ENCODE results near the gene PBRM1. TPM values are rescaled to one million over a fixed set of nuclear protein-coding genes. Genes with fewer than 3 reads are reported as not detected.

PBRM1 gene
- total and polyA plus RNA-seq, 8 donors: 6.0 to 130 (median 64.9) TPM

- peaks cover 36 to 93% (median 85%) of the 10 kb centered on the region in 4 donors for H3K36me3 ChIP-seq
- no peak for TF ChIP-seq POLR2A (IDR thresholded peaks at IDR 0.05)
- TF ChIP-seq POLR2AphosphoS5 (IDR thresholded peaks at IDR 0.05): peak in 1 of 3 donors; percentile 32
- no peaks in the 10 kb centered on the region for H3K9me3 ChIP-seq
- intact Hi-C loops (cut with DNase I; ENCODE audit: low total_unique reads): no loop called here
- no peak overlapping the region for H3K4me3 ChIP-seq
- no peaks in the 10 kb centered on the region for H3K27me3 ChIP-seq
- 57 to 65% (median 58%) methylated on average over 5 of the region's 5 CpGs for WGBS, 5 donors
- no peak overlapping the region for H3K27ac ChIP-seq
- DNase-seq: peak; percentile 48 to 71
- peaks cover 0 to 24% (median 9%) of the 10 kb centered on the region in 4 donors for H3K4me1 ChIP-seq
Measured at GRCh38 chr3:52606373-52607085, 79.2 kb downstream of the PBRM1 start.

GRCh38 chr3:52600258-52600657 is 85.5 kb downstream of the PBRM1 start:
- intact Hi-C loops (cut with DNase I; ENCODE audit: low total_unique reads): no loop called here
- H3K4me3 ChIP-seq: no peak overlapping the region

GRCh38 chr3:52596658-52597265 is 89.0 kb downstream of the PBRM1 start:
- TF ChIP-seq POLR2AphosphoS5 (IDR thresholded peaks at IDR 0.05): no peak
- TF ChIP-seq CTCF (IDR thresholded peaks at IDR 0.05): no peak
- no peak for TF ChIP-seq POLR2A (IDR thresholded peaks at IDR 0.05)
- TF ChIP-seq EP300 (IDR thresholded peaks at IDR 0.05): no peak
- Histone ChIP-seq H3K27me3 (no peaks in the 10 kb centered on the region), H3K4me3 (no peak overlapping the region), H3K9me3 (peaks cover 0 to 16% (median 3%) of the 10 kb centered on the region in 4 donors), H3K36me3 (peaks cover 15 to 73% (median 53%) of the 10 kb centered on the region in 4 donors), H3K27ac (no peak overlapping the region), H3K4me1 (no peaks in the 10 kb centered on the region)
- WGBS, 5 donors: 92 to 100% (median 98%) methylated on average over 1 to 4 of the region's 4 CpGs
- intact Hi-C loops (cut with DNase I; ENCODE audit: low total_unique reads): no loop called here
- peak in 1 of 2 donors; percentile 9 for DNase-seq

More at GRCh38 chr3:52600258-52600657, 85.5 kb downstream of the PBRM1 start:
- H3K4me1 ChIP-seq: no peaks in the 10 kb centered on the region
- peaks cover 0 to 16% (median 3%) of the 10 kb centered on the region in 4 donors for H3K9me3 ChIP-seq
- no peaks in the 10 kb centered on the region for H3K27me3 ChIP-seq
- H3K27ac ChIP-seq: no peak overlapping the region
- TF ChIP-seq EP300 (IDR thresholded peaks at IDR 0.05) (no peak), POLR2AphosphoS5 (IDR thresholded peaks at IDR 0.05) (no peak), POLR2A (IDR thresholded peaks at IDR 0.05) (no peak), CTCF (IDR thresholded peaks at IDR 0.05) (no peak)
- DNase-seq: no peak
- H3K36me3 ChIP-seq: peaks cover 29 to 94% (median 81%) of the 10 kb centered on the region in 4 donors

DNA sequence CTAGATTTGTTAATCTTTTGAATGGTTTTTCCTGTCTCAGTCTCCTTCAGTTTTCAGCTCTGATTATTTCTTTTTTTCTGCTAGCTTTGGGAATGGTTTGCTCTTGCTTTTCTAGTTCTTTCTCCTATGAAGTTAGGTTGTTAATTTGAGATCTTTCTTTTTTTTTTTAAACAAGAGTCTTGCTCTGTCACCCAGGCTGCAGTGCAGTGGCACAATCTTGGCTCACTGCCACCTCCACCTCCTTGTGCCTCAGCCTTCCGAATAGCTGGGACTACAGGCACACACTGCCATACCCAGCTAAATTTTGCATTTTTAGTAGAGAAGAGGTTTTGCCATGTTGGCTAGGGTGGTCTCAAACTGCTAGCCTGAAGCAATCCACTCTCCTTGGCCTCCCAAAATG is 92.6 kb downstream of the PBRM1 start:
- WGBS, 5 donors: 68 to 81% (median 77%) methylated on average over 1 of the region's 1 CpG
- intact Hi-C loops (cut with DNase I; ENCODE audit: low total_unique reads): no loop called here
- Histone ChIP-seq H3K36me3 (peaks cover 4 to 71% (median 49%) of the 10 kb centered on the region in 4 donors), H3K4me3 (no peak overlapping the region), H3K4me1 (no peaks in the 10 kb centered on the region), H3K27me3 (no peaks in the 10 kb centered on the region), H3K9me3 (no peaks in the 10 kb centered on the region), H3K27ac (no peak overlapping the region)
- no peak for TF ChIP-seq POLR2A (IDR thresholded peaks at IDR 0.05)
- TF ChIP-seq POLR2AphosphoS5 (IDR thresholded peaks at IDR 0.05): no peak
- no peak for TF ChIP-seq EP300 (IDR thresholded peaks at IDR 0.05)
- TF ChIP-seq CTCF (IDR thresholded peaks at IDR 0.05): no peak
- DNase-seq: no peak

All from stomach (tissue), 9 donors.